Adrenal gland (tissue), 12 donors: ENCODE measurements around the gene SLC38A9. TPM values are rescaled to one million over a fixed set of nuclear protein-coding genes. Genes with fewer than 3 reads are reported as not detected.
A peak's percentile ranks its signal among the peaks of the same experiment; 100 is the strongest.

ENCODE experiments used
- DNase-seq, 7 donors: peaks; one replicate each; pipeline ENCODE4 v3.0.0-alpha.2; 2019 to 2020
- H3K27ac ChIP-seq, 5 donors: fragments of 200-600 bp; sonication (generic) in 4 of 5; 1 replicate in 3 of 5; 2 replicates in 2 of 5; pipeline versions ENCODE4 v1.5.1 to v1.8.0; 2016 to 2020; ENCODE audit warnings: mild to moderate bottlenecking in 1 of 5
- H3K27me3 ChIP-seq: fragments of 200-600 bp; 2 replicates; pipeline ENCODE4 v1.8.0; 2021
- H3K36me3 ChIP-seq, 2 donors: fragments of 200-600 bp; replicated peaks in 1 of 2; 1 replicate in 1 of 2; 2 replicates in 1 of 2; pipeline versions ENCODE4 v1.5.1 to v1.8.0; 2018 to 2022
- H3K4me1 ChIP-seq, 2 donors: fragments of 200-600 bp; replicated peaks in 1 of 2; 1 replicate in 1 of 2; 2 replicates in 1 of 2; pipeline versions ENCODE4 v1.5.1 to v1.8.0; 2018 to 2021
- H3K4me3 ChIP-seq, 4 donors: fragments of 200-600 bp; sonication (generic) in 3 of 4; one replicate each; pipeline ENCODE4 v1.5.1; 2016 to 2018
- H3K9me3 ChIP-seq, 3 donors: fragments of 200-600 bp; sonication (generic) in 1 of 3; replicated peaks in 1 of 3; 1 replicate in 2 of 3; 2 replicates in 1 of 3; pipeline versions ENCODE4 v1.5.1 to v1.8.0; 2016 to 2021
- POLR2A ChIP-seq, 2 donors: fragments of 450-650 bp; IDR thresholded peaks; one replicate each; pipeline ENCODE4 v1.6.1; 2017; ENCODE audit warnings: antibody characterized with exemption in 2 of 2, mild to moderate bottlenecking in 2 of 2, moderate library complexity in 1 of 2
- WGBS, 4 donors: extraction: QIAGEN DNeasy Blood & Tissue Kit in 2 of 4; methylation state at CpG; one replicate each; pipeline versions ENCODE4 v1.1.5 to v1.1.7; 2013 to 2017; 5-methylcytosine and 5-hydroxymethylcytosine counted together
- intact Hi-C, 2 donors: fragments of 100-400 bp; cut with DNase I; formaldehyde crosslinking; loops; one replicate each; pipeline versions ENCODE4 v1.14.1 to v1.15.0; 2022 to 2023
- polyA plus RNA-seq, 3 donors: library from polyadenylated mRNA; stranded (reverse); fragments of 200-250 nt in 2 of 3; fragments of 350-450 nt in 1 of 3; fragmentation: Illumina TruSeq in 1 of 3; extraction: RNeasy Lipid Tissue Mini Kit (QIAGEN cat#74804) in 1 of 3; gene quantifications; one replicate each; pipeline ENCODE4 v1.2.3, GENCODE V29; 2013 to 2014
- total RNA-seq, 9 donors: library from RNA; depleted of rRNA in 4 of 9; stranded (reverse); fragments of >200 nt in 4 of 9; fragments of 120-200 nt in 1 of 9; fragmentation: NEBNext Ultra II Directional in 1 of 9; extraction: Animal tissue kit (Norgen Biotek cat#: 25700) in 1 of 9; gene quantifications; one replicate each; pipeline versions ENCODE4 v1.1.0 to v1.2.4, GENCODE V29; 2013 to 2023
- TF ChIP-seq, protein P1 (sequence below), 6 experiments: fragments of 450-650 bp in 4 of 6; fragments of 200-600 bp in 2 of 6; sonication (generic) in 1 of 6; IDR thresholded peaks; 1 replicate in 5 of 6; 2 replicates in 1 of 6; pipeline versions ENCODE4 v1.5.1 to v1.8.0; 2016 to 2021; ENCODE audit warnings: antibody characterized with exemption in 6 of 6, mild to moderate bottlenecking in 2 of 6, moderate library complexity in 1 of 6
- donor health status: healthy with polysubstance abuse.
- donor health status: Bipolar disorder and iron deficiency.
- donor health status: DM: yes; HTN: yes; CAD: no.
- donor health status: DM: no; HTN: no; CAD: no.
- donor health status: DM: no; HTN: no; CAD: no.
- donor health status: DM: yes; HTN: yes; CAD: no.

Gene SLC38A9
- total and polyA plus RNA-seq, 12 donors = 7.6 to 61.4 (median 13.8) TPM

DNA sequence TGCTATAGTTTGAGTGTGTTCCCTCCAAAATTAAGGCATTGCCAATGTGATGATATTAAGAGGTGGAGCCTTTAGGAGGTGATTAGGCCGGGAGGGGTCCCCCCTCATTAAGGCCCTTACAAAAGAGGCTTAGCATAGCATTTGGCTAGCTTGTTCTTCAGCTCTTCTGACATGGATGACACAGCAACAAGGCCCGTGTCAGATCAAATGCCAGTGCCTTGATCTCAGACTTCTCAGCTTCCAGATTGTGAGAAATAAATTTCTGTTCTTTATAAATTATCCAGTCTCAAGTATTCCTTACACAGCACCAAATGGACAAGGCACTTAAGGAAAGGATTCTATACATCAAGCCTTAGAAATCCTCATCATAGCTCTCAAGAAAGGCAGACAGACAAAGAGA lies 31.8 kb downstream of the SLC38A9 start:
- TF ChIP-seq, protein P1, sequence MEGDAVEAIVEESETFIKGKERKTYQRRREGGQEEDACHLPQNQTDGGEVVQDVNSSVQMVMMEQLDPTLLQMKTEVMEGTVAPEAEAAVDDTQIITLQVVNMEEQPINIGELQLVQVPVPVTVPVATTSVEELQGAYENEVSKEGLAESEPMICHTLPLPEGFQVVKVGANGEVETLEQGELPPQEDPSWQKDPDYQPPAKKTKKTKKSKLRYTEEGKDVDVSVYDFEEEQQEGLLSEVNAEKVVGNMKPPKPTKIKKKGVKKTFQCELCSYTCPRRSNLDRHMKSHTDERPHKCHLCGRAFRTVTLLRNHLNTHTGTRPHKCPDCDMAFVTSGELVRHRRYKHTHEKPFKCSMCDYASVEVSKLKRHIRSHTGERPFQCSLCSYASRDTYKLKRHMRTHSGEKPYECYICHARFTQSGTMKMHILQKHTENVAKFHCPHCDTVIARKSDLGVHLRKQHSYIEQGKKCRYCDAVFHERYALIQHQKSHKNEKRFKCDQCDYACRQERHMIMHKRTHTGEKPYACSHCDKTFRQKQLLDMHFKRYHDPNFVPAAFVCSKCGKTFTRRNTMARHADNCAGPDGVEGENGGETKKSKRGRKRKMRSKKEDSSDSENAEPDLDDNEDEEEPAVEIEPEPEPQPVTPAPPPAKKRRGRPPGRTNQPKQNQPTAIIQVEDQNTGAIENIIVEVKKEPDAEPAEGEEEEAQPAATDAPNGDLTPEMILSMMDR (IDR thresholded peaks at IDR 0.05) = no peak
- TF ChIP-seq POLR2A (IDR thresholded peaks at IDR 0.05) = no peak
- DNase-seq = no peak
- H3K9me3 ChIP-seq = no peaks in the 10 kb centered on the region
- H3K36me3 ChIP-seq = no peaks in the 10 kb centered on the region
- peak overlapping the region in 1 of 5 donors; percentile 2 for H3K27ac ChIP-seq
- no peaks in the 10 kb centered on the region for H3K27me3 ChIP-seq
- WGBS, 4 donors = 40 to 88% (median 67%) methylated on average over 2 of the region's 2 CpGs
- H3K4me1 ChIP-seq = peaks cover 6 to 18% of the 10 kb centered on the region in 2 donors
- intact Hi-C loops = loop anchor here in 1 of 2 donors (10.0 kb wide), 1 partner anchor 146 kb away; the partner anchor contains the start of gene PLPP1
- no peak overlapping the region for H3K4me3 ChIP-seq

DNA sequence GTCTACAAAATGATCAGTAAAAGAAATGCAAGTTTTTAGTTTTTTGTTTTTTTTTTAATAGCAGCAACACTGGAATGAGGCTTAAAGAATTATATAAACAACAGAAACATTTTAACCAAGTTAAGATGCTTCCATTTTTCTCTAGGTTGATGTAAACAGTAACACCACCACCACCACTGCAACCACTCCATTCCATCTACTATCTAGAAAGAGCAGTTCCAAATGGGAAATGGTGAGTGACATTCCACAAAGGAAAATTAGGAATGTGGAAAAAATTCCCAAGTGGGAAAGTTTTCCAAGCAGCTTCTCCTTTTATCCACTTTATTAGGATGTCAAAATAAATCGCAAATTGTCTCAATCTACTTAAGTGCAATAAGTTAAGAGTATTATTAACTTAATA lies 32.6 kb downstream of the SLC38A9 start:
- 0 to 97% (median 69%) methylated on average over 1 of the region's 1 CpG for WGBS, 4 donors
- Histone ChIP-seq H3K4me3 (no peak overlapping the region), H3K27me3 (no peaks in the 10 kb centered on the region), H3K4me1 (peaks cover 6 to 24% of the 10 kb centered on the region in 2 donors), H3K36me3 (no peaks in the 10 kb centered on the region), H3K27ac (no peak overlapping the region), H3K9me3 (no peaks in the 10 kb centered on the region)
- DNase-seq = no peak
- intact Hi-C loops = no loop called here
- TF ChIP-seq, protein P1 (IDR thresholded peaks at IDR 0.05) = no peak
- TF ChIP-seq POLR2A (IDR thresholded peaks at IDR 0.05) = no peak

DNA sequence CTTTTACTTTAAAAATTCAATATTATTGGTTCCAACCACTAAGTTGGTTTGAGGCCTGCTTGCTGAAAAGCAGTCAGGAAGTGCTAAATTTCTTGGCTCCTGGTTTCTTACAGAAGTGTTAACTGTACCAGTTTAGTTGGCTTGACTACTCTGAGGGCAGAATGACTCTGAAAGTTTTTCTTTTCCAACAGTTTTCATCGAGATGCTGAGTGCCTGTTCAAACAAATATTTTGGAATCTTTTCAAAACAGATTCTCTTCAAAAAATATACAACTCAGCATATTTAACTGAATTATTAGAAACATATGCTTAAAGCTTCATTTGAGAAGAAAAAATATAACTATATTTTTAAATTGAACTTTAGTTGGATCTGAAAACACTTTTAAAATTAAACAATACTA lies 37.0 kb downstream of the SLC38A9 start:
- TF ChIP-seq, protein P1 (IDR thresholded peaks at IDR 0.05) = no peak
- no peak for TF ChIP-seq POLR2A (IDR thresholded peaks at IDR 0.05)
- Histone ChIP-seq H3K9me3 (no peaks in the 10 kb centered on the region), H3K4me1 (peaks cover 0 to 26% of the 10 kb centered on the region in 2 donors), H3K36me3 (no peaks in the 10 kb centered on the region), H3K27ac (no peak overlapping the region), H3K27me3 (no peaks in the 10 kb centered on the region), H3K4me3 (no peak overlapping the region)
- no peak for DNase-seq
- WGBS, 4 donors = 44 to 62% (median 54%) methylated on average over 1 of the region's 1 CpG
- intact Hi-C loops = no loop called here

GRCh38 chr5:55674340-55674739 lies 37.8 kb downstream of the SLC38A9 start:
- intact Hi-C loops = no loop called here
- 40 to 46% (median 45%) methylated on average over 2 of the region's 2 CpGs for WGBS, 4 donors
- Histone ChIP-seq H3K4me3 (no peak overlapping the region), H3K9me3 (no peaks in the 10 kb centered on the region), H3K4me1 (peaks cover 0 to 22% of the 10 kb centered on the region in 2 donors), H3K27ac (no peak overlapping the region), H3K27me3 (no peaks in the 10 kb centered on the region), H3K36me3 (no peaks in the 10 kb centered on the region)
- TF ChIP-seq, protein P1 (IDR thresholded peaks at IDR 0.05) = no peak
- TF ChIP-seq POLR2A (IDR thresholded peaks at IDR 0.05) = no peak
- DNase-seq = no peak
